Measurements from ENCODE around the gene TMEM267. TPM values are rescaled to one million over a fixed set of nuclear protein-coding genes. Genes with fewer than 3 reads are reported as not detected.

Gene TMEM267
- total and polyA plus RNA-seq, 2 experiments from 2014 or later, result 6.5 to 11.2 TPM

- TF ChIP-seq ETS1 (IDR thresholded peaks at IDR 0.05), result no peak
- TF ChIP-seq CTCF (conservative IDR thresholded peaks at IDR 0.05; ENCODE audit: low read depth in 2 of 2), result no peak
- TF ChIP-seq NANOG (IDR thresholded peaks at IDR 0.05; ENCODE audit: borderline replicate concordance), result no peak
Measured at GRCh38 chr5:43415935-43416802, 67.5 kb downstream of the TMEM267 start (continued).

DNA sequence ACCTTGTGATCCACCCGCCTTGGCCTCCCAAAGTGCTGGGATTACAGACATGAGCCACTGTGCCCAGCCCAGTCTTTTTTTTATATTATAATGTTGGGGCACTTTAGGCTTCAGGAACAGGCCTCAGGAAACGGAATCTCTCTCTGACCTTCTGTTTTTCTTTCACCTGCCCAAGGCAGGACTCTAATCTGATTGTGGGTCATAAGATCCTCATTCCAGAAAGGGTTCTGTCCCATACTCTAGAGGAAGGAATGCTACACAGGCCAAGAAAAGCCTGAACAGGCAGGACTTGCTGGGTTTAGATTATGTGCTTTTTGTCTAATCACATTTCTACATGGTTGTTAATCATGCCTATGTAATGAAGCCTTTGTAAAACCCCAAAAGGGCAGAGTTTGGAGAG lies 69.7 kb downstream of the TMEM267 start:
- ATAC-seq (no peak), DNase-seq (ENCODE audit: low spot score) (no peak)
- H3K27ac ChIP-seq (ENCODE audit: low read depth), result no peak overlapping the region
- no peak overlapping the region for H3K4me3 ChIP-seq
- no peak overlapping the region for H2AFZ ChIP-seq
- no peaks in the 10 kb centered on the region for H3K27me3 Mint-ChIP-seq (ENCODE audit: insufficient read depth, low read depth, poor library complexity)
- H3K27me3 ChIP-seq (ENCODE audit: insufficient read depth), result no peaks in the 10 kb centered on the region
- no peaks in the 10 kb centered on the region for H3K9me3 Mint-ChIP-seq
- no peak overlapping the region for H3K27ac Mint-ChIP-seq
- peaks cover 5% of the 10 kb centered on the region; the same call in 2 of the 3 replicates for H3K4me1 Mint-ChIP-seq
- no peaks in the 10 kb centered on the region for H3K36me3 Mint-ChIP-seq (ENCODE audit: low read depth)
- no peak overlapping the region for H3K4me2 ChIP-seq
- H3K4me3 Mint-ChIP-seq, result no peak overlapping the region
- H4K20me1 ChIP-seq (replicated peaks; ENCODE audit: insufficient read depth), result no peaks in the 10 kb centered on the region
- H3F3A ChIP-seq (replicated peaks; ENCODE audit: low read depth), result no peaks in the 10 kb centered on the region
- H3K9me2 ChIP-seq (ENCODE audit: insufficient read depth), result no peaks in the 10 kb centered on the region
- no peaks in the 10 kb centered on the region for H3K36me3 ChIP-seq (ENCODE audit: insufficient read depth)
- H3K79me2 ChIP-seq (replicated peaks; ENCODE audit: insufficient read depth), result no peaks in the 10 kb centered on the region
- H3K4me1 ChIP-seq (ENCODE audit: insufficient read depth), result no peaks in the 10 kb centered on the region; the same call in 1 of the 2 replicates
- TF ChIP-seq ZNF114 (CRISPR knock-in tag; IDR thresholded peaks at IDR 0.05) (no peak), POLR2AphosphoS5 (IDR thresholded peaks at IDR 0.05; ENCODE audit: low read depth) (no peak), ZNF331 (CRISPR knock-in tag; IDR thresholded peaks at IDR 0.05; ENCODE audit: low read depth) (no peak), REST (IDR thresholded peaks at IDR 0.05; ENCODE audit: unreplicated experiment) (no peak), EZH2 (IDR thresholded peaks at IDR 0.05; ENCODE audit: low read depth, unreplicated experiment) (no peak), CREB1 (CRISPR knock-in tag; IDR thresholded peaks at IDR 0.05; ENCODE audit: low read depth) (no peak), STAT1 (IDR thresholded peaks at IDR 0.05; ENCODE audit: unreplicated experiment) (no peak), CTCF (conservative IDR thresholded peaks at IDR 0.05; ENCODE audit: low read depth in 2 of 2) (no peak), JUNB (IDR thresholded peaks at IDR 0.05; ENCODE audit: unreplicated experiment) (no peak), ETS1 (IDR thresholded peaks at IDR 0.05) (no peak), EZH2phosphoT487 (IDR thresholded peaks at IDR 0.05; ENCODE audit: unreplicated experiment) (no peak), NANOG (IDR thresholded peaks at IDR 0.05; ENCODE audit: borderline replicate concordance) (no peak)
